Measurements from ENCODE around the gene SIRPB1.

Gene SIRPB1

DNA sequence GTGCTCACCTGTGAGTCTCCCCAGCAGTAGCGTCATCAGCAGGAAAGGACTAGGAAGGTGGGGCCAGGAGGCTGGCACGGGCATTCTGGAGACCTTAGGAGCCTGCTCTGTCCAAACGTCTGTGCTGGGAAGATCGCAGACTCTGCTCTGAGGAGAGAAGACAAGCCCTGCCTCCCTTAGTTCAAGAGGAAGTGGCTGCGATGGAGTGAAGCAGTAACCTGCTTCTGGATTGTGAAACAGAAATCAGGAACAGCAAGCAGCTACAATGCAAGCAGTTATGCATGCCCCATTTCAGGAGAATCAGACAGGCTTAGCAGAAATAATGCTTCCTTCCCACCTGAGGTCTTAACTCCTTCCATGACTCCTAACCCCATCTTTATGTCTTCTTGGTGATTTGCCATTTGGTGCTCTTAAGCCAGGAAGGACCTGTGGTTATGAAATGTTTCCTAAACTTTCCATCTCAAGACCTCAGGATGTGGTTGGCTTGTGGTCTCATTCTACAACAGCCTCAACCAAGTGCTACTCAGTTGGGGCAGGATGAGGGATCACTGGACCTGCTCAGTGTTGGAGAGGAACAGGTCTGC, at the start of gene SIRPB1:
SIRPB1 (minus strand) TSS at position 149 of the 584 bp plus-strand sequence; CDS start at position 84, 65 bp downstream.
- DNase-seq (ENCODE audit: low spot score), result no peak
- TF ChIP-seq, protein P1, sequence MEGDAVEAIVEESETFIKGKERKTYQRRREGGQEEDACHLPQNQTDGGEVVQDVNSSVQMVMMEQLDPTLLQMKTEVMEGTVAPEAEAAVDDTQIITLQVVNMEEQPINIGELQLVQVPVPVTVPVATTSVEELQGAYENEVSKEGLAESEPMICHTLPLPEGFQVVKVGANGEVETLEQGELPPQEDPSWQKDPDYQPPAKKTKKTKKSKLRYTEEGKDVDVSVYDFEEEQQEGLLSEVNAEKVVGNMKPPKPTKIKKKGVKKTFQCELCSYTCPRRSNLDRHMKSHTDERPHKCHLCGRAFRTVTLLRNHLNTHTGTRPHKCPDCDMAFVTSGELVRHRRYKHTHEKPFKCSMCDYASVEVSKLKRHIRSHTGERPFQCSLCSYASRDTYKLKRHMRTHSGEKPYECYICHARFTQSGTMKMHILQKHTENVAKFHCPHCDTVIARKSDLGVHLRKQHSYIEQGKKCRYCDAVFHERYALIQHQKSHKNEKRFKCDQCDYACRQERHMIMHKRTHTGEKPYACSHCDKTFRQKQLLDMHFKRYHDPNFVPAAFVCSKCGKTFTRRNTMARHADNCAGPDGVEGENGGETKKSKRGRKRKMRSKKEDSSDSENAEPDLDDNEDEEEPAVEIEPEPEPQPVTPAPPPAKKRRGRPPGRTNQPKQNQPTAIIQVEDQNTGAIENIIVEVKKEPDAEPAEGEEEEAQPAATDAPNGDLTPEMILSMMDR (IDR thresholded peaks at IDR 0.05; ENCODE audit: extremely low read depth, missing control alignments), result no peak

DNA sequence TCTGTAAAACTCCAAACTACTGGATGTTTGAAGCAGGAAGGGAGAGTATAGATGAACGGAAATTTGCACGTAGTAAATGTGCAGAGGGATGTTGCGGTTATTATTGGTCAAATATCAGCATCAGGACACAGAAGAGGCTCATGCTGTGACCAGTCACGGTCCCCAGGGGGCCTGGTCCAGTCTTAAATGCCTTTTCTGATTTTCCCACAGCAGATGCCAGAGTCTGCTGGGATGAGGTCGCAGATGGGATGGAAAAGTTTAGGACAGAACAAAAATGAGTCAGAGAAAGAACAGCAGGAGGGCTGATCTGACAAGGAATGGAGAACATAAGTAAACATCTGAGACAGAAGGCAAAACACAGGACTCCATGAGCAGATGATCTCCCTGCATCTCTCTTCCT, 49.5 kb upstream of the SIRPB1 start:
- TF ChIP-seq, protein P1 (IDR thresholded peaks at IDR 0.05; ENCODE audit: extremely low read depth, missing control alignments), result no peak
- DNase-seq (ENCODE audit: low spot score), result no peak

DNA sequence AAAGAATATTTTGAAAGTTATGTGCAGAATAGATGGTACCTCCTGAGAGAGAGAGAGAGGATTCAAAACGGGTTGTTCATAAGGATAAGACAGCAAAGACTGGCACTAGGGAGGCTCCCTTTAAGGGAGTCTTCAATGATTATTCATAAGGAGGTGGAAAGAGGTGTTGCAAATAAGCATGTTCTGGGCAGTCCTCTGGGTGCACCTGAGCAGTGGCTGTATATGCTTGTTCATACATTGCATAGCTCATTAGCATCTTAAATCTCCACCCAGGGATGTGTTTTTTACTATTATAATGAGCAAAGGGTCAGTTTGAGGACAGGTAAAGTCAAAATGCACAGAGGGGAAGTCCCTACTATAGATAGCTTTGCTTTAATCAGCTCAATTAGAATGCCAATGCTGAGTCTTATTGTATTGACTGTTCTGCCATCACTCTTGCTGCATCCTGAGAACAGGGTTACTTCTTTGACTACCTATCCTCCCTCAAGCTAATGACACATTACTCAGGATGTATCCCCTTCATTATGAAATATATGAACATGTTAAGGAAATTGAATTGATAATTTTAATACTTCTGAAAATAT, 47.8 kb upstream of the SIRPB1 start:
- TF ChIP-seq, protein P1 (IDR thresholded peaks at IDR 0.05; ENCODE audit: extremely low read depth, missing control alignments), result no peak

DNA sequence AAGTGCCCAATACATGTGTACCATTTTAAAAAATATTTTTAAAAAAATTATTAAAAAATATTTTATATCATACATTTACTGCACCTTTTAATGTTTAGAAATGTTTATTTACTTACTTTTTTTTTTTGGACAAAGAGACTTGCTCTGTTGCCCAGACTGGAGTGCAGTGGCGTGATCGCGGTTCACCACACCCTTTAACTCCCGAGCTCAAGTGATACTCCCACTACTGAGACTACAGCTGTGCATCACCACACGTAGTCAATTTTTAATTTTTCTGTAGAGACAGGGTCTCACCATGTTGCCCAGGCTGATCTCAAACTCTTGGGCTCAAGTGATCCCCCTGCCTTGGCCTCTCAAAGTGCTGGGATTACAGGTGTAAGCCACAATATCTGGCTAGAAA, 47.0 kb upstream of the SIRPB1 start:
- TF ChIP-seq, protein P1 (IDR thresholded peaks at IDR 0.05; ENCODE audit: extremely low read depth, missing control alignments), result no peak

More for the DNA sequence above, 47.8 kb upstream of the SIRPB1 start:
- DNase-seq (ENCODE audit: low spot score), result no peak

DNA sequence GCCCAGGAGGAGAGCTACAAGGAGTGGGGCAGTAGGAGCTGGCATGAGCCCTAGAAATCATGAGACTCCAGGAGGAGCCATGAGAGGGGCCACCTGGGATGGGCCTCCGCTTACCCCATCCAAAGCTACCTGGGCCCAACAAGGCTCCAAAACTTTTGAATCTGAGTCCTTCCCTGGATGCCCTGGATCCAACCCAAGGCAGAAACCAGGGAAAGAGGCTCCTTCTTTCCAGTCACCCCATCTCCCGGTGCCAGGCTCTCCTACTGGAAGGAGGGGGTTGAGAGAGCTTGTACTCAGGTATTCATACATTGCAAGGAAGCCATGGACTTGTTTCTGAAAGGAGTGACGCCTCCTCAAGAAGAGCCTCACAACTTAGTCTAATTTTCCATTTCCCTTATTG, 45.5 kb upstream of the SIRPB1 start:
- no peak for DNase-seq (ENCODE audit: low spot score)

More for the DNA sequence above, 47.0 kb upstream of the SIRPB1 start:
- DNase-seq (ENCODE audit: low spot score), result no peak

DNA sequence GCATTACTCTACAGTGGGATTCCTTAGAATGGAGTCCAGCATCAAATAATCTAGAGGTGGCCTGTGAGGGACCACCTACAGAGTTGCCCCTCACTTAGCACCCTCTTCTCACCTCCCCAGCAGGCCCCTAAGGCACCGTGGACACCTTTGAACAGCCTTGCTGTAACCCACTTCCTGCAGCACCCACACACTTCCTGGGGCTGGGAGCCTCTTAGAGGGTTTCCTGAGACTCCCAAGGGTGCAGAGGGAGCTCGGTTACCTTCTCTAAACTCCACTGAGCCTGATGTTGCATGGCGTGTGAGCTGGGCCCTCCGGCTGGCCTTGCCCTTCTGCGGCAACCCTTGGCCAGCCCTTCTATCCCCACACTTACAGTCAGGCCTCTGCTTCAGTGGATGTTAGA, 45.1 kb upstream of the SIRPB1 start:
- TF ChIP-seq, protein P1 (IDR thresholded peaks at IDR 0.05; ENCODE audit: extremely low read depth, missing control alignments), result no peak
- DNase-seq (ENCODE audit: low spot score), result peak; percentile 46

More for the DNA sequence above, 45.5 kb upstream of the SIRPB1 start:
- TF ChIP-seq, protein P1 (IDR thresholded peaks at IDR 0.05; ENCODE audit: extremely low read depth, missing control alignments), result no peak

DNA sequence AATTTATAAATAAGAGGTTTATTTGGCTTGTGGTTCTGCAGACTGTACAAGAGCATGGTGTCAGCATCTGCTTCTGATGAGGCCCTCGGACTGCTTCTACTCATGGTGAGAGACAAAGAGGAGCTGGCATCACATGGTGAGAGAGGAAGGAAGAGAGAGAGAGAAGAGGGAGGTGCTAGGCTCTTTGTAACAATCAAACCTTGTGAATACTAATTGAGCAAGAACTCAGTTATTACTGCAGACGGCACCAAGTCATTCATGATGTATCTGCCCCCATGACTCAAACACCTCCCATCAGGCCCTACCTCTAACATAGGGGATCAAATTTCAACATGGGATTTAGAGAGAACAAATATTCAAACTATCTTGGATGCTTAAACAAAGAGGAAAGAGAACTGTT, 44.1 kb upstream of the SIRPB1 start:
- no peak for DNase-seq (ENCODE audit: low spot score)
- TF ChIP-seq, protein P1 (IDR thresholded peaks at IDR 0.05; ENCODE audit: extremely low read depth, missing control alignments), result no peak

Measured in GM20000 (cell line).